Activated CD4-positive, alpha-beta T cell treated with anti-CD3 and anti-CD28 coated beads, Interleukin-10, Interleukin-2, amounts not matched to agents 100 ng/mL and 50 ng/mL, durations not matched to agents 16 hours and 8 hours (primary cell): ENCODE results near the gene RAB3GAP1.
A peak's percentile ranks its signal among the peaks of the same experiment; 100 is the strongest.
"Not testable (repeated sequence)": the region's sequence is repeated elsewhere in the genome, so short reads cannot be mapped to it uniquely, and the experiment has no call there.

Source experiments
- DNase-seq: peaks from one replicate; pipeline ENCODE4 v3.0.0-alpha.2; 2020

RAB3GAP1 gene

DNA sequence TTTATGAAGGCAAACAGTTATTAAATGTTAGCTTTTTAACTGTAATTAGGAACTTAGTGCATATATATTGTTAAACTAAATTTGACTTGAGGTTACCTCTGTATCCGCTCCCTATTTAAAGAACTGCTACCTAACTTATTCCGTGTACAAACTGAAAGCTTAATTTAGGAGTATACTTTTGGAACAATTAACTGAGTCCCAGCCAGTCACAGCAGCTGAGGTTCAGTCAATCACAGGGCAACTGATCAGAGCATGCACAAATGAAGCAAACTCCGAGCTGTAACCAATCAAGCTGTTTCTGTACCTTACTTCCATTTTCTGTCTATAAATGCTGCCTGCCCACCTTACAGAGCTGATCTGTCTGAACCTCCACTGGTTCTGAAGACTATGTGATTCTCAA lies 61.2 kb downstream of the RAB3GAP1 start:
- DNase-seq: no peak

DNA sequence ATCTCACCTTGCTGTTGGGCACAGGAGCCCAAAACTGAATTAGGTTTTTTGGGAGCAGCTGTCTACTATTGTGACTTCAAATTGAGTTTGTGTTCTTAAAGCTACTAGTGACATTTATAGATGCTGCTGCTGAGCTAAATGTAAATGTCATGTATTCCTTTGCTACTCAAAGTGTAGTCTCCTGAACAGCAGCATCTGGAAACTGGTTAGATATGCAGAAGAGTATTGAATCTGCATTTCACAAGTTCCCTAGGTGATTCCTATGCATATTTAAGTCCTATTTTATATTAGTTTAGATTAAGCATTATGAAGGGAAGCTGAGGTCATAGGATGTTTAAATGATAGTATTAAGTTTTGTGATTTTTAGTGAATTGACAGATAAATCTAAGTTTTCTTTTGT lies 67.5 kb downstream of the RAB3GAP1 start:
- no peak for DNase-seq

DNA sequence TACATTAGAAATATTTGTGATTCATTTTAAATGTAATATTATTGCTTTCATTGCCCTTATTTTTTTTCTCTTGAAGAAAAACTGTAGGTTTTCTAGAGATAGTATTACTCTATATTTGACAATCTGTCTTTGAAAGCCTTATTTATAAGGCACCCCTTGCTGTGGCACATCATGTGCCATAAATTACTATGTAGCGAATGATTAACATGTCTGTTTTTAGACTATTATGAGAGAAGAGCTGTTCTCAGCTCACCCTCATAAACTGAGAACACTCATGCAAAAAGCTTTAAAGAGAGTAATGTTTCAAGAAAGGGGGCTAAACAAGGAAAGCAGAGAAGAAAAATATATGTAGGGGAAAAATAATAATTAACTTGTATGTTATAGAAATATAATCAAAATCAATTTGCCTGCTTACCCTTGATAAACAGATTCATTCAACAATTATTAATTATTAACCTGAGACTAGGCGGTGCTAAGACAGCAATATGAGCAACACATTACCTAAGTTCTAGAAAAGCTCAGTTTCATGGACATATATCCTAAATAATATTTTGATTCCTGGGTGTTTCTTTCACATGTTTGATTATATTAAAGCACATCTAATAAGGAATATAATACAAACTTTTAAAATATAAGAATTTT lies 69.0 kb downstream of the RAB3GAP1 start:
- DNase-seq: no peak

DNA sequence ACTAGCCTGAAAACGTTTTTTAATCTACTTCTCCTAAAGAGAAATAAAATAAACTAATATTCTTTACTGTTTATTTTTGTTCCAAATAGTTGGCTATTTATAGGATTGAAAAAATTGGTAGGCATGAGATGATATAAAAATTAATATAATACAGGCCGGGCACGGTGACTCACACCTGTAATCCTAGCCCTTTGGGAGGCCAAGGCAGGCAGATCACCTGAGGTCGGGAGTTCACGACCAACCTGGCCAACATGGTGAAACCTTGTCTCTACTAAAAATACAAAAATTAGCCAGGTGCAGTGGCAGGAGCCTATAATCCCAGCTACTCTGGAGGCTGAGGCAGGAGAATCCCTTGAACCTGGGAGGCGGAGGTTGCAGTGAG lies 69.6 kb downstream of the RAB3GAP1 start:
- DNase-seq: not testable (repeated sequence)

DNA sequence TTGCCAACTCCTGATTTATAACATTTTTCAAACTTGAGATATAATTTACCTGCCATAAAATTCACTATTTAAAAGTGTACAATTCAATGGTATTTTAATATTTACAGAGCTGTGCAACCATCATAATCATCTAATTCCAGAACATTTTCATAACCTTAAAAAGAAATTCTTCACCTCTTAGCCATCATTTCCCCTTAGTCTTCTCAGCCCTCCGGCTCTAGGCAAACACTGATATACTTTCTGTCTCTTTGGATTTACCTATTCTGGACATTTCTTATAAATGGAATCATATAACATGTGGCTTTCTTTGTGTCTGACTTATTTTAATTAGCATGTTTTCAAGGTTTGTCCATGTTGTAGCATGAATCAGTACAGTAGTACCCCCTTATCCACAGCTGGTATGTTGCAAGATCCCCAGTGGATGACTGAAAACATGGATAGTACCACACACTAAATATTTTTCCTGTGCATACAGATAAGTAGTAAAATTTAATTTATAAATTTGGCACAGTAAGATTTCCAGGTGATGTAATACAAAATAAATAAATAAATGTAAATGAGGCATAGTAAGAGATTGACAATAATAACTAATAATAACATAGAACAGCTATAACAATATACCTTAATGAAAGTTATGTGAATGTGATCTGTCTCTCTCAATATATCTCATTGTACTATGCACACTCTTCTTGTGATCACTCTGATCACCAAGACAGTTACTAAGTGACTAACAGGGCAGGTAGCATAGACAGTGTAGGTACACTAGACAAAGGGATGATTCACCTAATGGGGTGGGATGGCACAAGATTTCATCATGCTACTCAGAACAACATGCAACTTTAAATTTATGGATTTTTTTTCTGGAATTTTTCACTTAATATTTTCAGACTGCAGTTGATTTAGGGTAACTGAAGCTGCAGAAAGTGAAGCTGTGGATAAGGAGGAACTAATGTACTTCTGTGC lies 73.1 kb downstream of the RAB3GAP1 start:
- DNase-seq: no peak

DNA sequence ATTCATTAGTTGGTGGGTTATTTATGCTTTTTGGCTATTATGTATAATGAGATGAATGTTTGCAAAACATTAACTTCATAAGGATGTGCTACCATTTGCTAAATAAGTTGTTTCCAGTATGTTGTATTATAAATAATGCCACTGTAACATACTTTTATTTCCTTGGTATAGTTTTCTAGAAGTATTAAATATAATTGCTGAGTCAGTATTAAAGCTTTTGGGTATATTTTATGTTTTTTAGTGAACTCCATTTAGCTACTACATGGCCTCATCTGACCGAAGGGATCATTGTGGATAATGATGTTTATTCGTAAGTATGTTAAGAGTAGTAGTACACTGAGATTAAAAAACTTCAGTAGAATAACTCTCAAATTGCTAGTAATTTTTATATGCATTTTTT lies 73.8 kb downstream of the RAB3GAP1 start:
- DNase-seq: no peak

DNA sequence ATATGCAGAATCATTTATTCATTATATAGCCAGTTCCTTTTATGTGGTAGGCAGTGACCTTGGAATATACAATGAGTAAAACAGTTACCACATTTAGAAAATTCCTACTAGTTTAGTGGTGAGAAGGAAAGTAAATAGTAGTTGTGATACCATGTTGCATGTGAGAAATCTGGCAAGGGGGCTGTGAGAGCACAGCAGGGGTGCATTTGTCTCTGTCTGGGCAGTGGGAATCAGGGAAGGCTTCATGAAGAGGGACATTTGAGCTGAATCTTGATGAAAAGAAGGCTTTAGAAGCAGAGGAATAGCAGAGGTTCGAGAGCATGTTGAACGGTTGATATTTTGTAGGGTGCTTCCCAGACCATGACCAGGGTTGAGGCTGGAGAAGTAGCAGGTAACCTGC lies 78.7 kb downstream of the RAB3GAP1 start:
- DNase-seq: no peak

DNA sequence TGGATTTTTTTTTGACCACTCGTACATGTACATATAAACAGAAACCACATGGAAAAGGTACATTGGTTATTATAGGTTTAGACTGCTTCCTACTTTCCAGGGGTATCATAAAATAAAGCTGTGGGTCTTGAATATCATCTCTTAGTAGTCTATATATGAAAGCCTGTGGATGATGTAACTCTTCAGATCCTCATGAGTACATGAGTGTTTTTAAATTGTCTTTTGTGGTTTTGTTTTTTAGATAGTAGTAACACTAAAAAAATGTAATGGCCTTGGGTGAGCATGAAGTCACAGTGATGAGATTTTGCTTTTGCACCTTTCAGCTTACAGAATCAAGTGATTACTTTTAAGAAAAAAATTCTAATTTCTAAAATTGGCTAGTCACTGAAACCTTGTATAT lies 80.2 kb downstream of the RAB3GAP1 start:
- DNase-seq: no peak

DNA sequence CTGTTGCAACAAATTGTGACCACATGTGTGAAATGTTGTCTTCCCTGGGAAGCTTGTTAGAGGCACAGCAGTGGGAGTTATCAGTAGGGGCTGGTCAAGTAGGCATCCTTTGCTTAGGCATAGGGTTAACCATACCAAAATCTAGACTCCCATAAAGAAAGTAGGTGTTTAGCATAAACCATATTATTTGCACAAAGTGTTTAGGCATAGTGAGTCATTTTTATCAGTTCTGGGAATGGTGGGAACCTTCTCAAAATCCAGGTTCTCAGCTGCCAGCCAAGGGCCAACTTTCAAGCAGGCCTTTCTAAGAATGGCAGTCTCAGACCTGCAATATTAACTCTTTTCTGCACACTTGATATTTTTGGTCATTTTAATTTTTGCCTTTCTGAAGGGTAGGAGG lies 88.5 kb downstream of the RAB3GAP1 start:
- no peak for DNase-seq

DNA sequence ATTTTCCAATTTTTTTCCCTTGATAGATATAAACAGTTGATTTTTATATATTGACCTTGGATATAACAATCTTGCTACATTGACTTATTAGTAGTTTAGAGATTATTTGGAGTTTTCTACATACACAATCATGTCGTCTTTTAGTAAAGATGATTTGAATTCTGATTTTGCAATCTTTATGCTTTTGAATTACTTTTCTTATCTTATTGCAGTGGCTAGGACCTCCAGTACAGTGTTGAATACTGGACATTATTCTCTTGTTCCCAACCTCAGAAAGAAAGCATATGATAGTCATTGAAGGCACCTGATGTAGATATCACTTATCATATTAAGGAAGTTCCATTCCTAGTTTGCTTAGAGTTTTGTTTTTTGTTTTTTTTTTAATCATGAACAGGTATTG lies 90.2 kb downstream of the RAB3GAP1 start:
- DNase-seq: no peak

DNA sequence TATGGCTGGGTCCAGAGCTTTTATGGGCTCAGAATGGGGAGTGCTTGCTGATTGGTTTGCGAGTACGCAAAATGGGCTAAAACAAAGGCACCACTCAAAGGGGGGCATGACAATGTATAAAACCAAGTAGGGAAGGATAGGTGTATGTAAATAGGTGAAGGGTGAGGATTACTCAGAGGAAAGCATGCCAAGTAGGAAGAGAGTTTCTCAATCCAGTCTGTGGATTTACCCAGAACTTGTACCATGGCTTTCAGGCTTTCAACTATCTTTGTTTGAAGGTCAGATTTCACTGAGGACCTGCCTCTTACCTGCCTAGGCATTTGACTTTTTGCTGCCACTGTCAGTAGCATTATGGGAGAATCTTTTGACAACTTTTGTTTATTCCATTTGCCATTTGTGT lies 92.3 kb downstream of the RAB3GAP1 start:
- DNase-seq: no peak

DNA sequence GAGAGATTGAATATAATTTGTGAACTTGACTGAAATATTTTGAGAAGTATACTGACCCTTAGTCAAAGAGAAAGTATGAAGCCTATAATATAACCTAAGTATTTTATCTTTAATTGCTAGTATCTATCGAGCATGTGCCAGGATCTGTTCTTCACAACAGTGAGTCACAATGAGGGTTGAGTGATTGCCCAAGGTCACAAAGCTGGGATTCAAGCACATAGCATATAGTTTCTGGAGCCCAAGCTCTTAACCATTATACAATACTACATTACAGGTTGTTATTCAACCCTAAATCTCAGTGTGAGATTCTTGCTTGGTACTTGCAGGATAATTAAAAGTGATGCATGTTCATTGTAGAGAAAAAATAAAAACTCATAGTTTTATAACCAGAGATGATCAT lies 97.2 kb downstream of the RAB3GAP1 start:
- DNase-seq: no peak

DNA sequence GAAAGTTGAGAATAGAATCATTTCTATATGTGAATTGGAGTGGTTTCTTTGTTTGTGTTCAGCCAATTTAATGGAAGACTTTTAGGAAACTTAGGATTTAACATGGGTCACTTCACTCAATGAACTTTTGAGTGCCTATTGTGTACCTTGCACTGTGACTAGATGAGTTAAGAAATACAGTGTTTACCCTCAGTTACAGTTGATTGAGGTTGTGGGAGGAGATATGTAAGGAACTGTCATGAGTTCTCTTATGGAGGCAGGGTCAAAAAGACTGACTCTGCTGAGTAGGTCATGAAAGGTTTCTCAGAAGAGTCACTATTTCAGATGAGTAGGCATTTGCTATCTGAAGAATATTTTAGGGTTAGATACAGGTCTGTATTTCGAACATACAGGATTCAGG lies 98.6 kb downstream of the RAB3GAP1 start:
- DNase-seq: no peak

DNA sequence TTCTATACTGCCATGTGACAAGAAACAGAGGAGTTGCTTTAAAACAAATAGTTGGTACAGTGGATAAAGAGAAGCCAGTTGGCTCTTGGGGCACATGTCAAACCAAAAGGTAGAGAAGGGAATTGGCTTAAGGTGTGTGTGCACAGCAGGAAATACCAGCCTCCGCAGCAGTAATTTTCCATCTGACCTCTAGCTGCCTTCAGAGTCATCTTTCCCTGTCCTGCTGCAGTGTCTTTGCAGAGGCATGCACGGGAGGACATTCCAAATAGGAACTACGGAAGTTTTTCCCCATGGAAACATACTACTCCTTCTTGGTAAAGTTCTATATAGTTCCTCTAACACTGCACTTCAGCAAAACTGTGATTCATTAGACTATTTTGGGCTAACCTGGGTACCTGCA lies 99.5 kb downstream of the RAB3GAP1 start:
- DNase-seq: no peak

DNA sequence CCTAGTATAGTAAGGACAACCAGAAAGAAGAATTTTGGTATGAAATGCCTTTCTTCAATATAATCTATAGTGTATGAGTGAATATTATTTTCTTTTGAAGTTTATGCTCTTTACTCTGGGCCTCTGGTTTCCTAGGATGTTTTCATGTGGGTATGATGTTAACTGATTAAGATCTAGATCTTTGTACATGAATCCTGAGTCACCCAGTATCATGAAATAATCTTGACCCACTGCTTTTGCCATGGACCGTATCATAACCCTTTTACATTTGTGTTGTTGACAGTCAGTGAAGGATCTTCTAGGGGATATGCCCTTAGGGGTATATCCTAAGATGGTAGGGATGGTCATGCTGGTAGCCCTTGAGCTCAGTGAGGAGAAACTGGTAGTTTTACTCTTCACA lies 100.3 kb downstream of the RAB3GAP1 start:
- no peak for DNase-seq

DNA sequence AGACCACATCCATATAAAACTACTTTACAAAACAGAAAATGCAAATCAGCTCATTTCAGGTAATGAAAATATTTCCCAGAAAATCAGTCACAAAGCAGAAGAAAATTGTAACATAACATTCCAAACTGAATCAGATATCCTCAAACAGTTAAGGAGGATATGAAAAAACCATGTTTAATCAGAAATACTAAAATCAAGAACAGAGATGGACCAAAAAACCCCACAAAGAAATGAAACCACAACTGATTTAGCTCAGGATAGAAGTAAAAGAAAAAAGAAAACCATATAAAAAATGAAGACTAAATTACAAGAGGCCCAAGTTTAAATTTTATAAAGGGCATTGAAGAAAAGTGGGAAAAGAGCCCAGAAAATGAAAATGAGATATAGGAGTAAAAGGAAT lies 102.9 kb downstream of the RAB3GAP1 start:
- DNase-seq: no peak

DNA sequence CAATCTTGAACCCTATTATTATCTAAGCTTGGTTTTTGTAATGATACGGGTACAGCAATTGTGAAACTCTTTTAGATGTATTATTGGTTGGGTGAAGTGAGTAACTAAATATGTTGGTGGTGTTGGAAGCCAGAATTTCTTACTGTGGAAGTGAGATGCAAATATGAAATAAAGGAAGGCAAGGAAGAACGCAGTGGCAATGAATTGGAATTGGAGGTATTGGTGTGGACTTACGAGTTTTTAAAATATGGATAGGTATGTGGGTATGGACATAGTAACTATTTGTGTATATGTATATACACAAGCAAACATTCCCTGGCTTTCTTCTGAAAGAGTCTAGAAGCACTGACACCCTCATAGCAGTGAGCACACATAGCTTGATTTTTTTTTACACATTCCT lies 105.8 kb downstream of the RAB3GAP1 start:
- DNase-seq: no peak

DNA sequence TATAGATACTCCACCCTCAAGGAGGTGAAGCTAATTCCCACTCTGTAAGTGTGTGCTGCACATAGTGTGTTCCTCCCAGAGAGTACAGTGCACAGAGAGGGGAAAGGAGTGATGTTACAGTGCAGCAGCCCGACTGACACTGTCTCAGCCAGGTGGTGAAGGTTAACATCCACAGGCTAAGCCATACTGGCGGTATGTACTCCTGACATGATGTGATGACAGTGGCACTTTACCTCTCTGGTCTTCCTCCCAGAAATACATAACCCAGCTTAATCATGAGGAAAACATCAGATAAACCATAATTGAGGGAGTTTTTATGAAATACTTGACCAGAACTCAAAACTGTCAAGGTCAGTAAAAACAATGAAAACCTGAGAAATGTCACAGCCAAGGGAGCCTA lies 107.1 kb downstream of the RAB3GAP1 start:
- no peak for DNase-seq

DNA sequence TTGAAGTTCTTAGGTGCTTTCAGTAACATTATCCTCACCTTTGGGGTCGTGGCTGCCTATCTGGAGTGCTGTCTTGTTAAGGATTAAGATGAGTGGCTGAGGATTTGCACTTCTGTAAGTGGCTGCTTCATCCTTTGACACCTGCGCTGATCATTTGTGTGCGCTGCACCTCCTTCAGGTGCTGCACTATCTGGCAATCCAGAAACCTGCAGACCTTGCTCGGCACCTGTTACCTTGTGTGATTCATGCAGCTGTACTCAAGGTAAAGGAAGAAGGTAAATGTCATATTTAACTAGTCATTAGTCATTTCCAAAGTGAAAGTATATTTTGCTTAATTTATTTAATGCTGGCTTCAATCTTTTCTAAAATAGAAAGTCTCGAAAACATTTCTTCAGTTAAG lies 110.3 kb downstream of the RAB3GAP1 start:
- peak; percentile 6 for DNase-seq

DNA sequence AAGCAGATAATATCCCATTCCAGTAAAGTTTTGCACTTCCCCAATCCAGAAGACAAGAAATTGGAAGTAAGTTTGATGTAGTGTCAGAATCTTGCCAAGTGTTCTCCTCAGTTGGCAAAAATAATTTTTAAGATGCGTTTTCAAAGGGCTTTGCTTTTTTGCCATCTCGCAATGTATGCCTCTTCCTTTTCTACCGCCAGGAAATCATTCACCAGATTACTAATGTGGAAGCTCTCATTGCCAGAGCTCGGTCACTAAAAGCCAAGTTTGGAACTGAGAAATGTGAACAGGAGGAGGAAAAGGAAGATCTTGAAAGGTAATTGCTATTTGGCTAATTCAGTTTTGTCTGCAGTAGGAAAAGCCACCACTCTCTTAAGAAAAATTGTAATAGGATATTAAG lies 110.7 kb downstream of the RAB3GAP1 start:
- DNase-seq: no peak

DNA sequence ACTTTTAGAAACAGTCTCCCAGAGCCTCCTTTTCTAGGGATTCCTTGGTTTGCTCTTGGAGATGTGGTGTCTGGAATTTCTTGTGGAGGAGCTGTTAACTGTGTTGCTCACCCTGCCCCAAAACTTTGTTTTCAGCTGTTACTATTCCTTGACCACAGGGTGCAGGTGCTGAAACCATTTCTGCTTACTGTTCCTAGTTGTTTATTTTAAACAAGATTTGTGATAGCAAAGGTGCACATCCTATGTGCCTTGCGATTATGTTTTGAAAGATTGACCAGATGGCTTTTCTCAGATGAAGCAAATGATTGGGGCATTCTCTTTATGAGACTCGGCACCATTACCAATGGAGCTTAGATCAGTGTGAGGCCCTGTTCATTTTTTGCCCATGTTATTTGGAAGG lies 111.2 kb downstream of the RAB3GAP1 start:
- no peak for DNase-seq

DNA sequence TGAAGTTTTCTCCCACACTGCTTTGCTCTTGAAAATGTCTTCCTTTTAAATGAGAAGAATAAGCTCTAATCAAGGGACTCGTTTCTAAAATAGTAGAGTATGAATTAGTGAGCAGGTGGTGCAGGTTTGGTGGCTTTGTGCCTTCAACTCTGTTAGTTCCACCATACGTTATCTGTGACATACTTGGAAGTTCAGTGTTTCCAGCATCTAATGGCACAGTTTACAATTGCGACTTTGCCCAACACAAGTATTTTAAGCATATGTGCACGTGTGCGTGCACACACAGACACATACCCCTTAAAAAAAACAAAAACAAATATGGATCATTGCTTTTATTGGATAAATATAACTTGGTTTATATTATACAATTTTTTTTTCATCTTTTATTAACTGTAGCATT lies 111.8 kb downstream of the RAB3GAP1 start:
- no peak for DNase-seq

DNA sequence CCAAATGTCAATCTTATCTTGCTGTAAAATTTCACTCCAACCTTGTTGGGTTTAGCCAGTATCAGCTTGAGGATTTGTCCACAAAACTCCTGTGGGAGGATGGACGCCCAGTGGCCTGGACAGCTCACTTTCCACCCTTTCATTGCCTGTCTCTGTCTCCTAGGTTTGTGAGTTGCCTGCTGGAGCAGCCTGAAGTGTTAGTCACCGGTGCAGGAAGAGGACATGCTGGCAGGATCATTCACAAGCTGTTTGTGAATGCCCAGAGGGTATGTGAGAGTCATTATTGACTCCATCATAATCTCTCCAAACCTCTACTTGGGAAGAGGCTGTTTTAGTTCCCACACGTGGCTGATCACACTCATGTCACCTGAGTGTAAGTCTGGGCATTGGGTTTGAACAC lies 112.3 kb downstream of the RAB3GAP1 start:
- DNase-seq: no peak

DNA sequence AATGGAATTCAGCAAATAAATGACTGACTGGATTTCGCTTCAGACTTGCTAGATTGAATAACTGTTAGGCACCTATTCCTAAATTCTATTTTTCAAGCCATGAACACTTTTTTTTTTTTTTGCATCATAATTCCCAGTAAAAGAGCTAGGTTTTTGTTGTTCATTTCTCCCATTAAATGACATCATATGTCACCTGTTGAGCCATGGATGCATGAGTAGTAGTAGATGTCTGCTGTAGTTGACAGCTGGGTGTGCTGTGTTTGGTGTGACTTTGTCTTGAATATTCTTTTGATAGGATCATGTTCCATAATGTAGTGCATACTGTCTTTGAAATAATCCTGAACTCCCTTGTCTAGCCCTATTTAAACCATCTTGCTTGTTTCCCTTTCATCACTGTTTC lies 115.2 kb downstream of the RAB3GAP1 start:
- DNase-seq: no peak
